HepG2 (cell line): Measurements from ENCODE around the gene IL4I1. TPM values are rescaled to one million over a fixed set of nuclear protein-coding genes. Genes with fewer than 3 reads are reported as not detected.

Experiments
- ATAC-seq: fragments of 200-7000 bp; cut with Tn5 transposase; 3 replicates; pipeline ENCODE4 v1.9.1; 2020; ENCODE audit warnings: mild to moderate bottlenecking, moderate library complexity
- BruUV-seq: library from RNA; stranded (reverse); fragments of 400-500 nt; replicated peaks from 2 replicates; lab custom pipeline; 2021; lab: Mats Ljungman, UMichigan
- CTCF ChIA-PET: fragments of 300-600 bp; formaldehyde crosslinking; extraction: SDS; loops from one replicate; lab custom pipeline; 2021; ENCODE audit warnings: low total read pairs, inconsistent platforms, low intra/inter-chr PET ratio; lab: Yijun Ruan, JAX
- POLR2A ChIA-PET: fragments of 350-600 bp; sonication (Branson Sonifier 250); formaldehyde crosslinking; loops from one replicate; lab custom pipeline; 2020; ENCODE audit warnings: antibody characterized with exemption, inconsistent platforms; lab: Yijun Ruan, JAX
- DNase-seq: peaks from one replicate; pipeline ENCODE4 v3.0.0-alpha.2; 2015; ENCODE audit warnings: low spot score
- FAIRE-seq: peaks from 3 replicates; lab custom pipeline; 2011; peaks lifted over from hg19 to GRCh38; lab: Jason Lieb, UNC
- H2AFZ ChIP-seq: one replicate; pipeline ENCODE4 v1.6.1; 2011; ENCODE audit warnings: low read length, inconsistent platforms
- H3K27ac ChIP-seq: fragments of 300-600 bp; 3 replicates; pipeline ENCODE4 v1.8.0; 2011; ENCODE audit warnings: mixed run types, mild to moderate bottlenecking, mixed read lengths, low read length, inconsistent platforms; ENCODE audit not compliant: insufficient read depth; ENCODE audit errors: extremely low read length
- H3K27me3 ChIP-seq, 2 experiments: fragments of 200-600 bp in 1 of 2; 2 replicates in 1 of 2; 3 replicates in 1 of 2; pipeline versions ENCODE4 v1.6.0 to v1.8.0; 2011; ENCODE audit warnings: low read length in 2 of 2, mild to moderate bottlenecking in 2 of 2, moderate library complexity in 2 of 2, inconsistent platforms in 1 of 2; ENCODE audit not compliant: insufficient read depth in 2 of 2, control insufficient read depth in 1 of 2
- H3K36me3 ChIP-seq, 2 experiments: fragments of 200-600 bp in 1 of 2; replicated peaks in 1 of 2; 2 replicates in 1 of 2; 3 replicates in 1 of 2; pipeline versions ENCODE4 v1.5.1 to v1.8.0; 2011; ENCODE audit warnings: low read length in 2 of 2, inconsistent platforms in 1 of 2; ENCODE audit not compliant: insufficient read depth in 2 of 2, control insufficient read depth in 1 of 2
- H3K4me1 ChIP-seq: 2 replicates; pipeline ENCODE4 v1.5.1; 2012; ENCODE audit warnings: low read length, inconsistent platforms; ENCODE audit not compliant: insufficient read depth
- H3K4me2 ChIP-seq: 2 replicates; pipeline ENCODE4 v1.6.0; 2011; ENCODE audit warnings: low read depth, low read length, inconsistent platforms
- H3K4me3 ChIP-seq, 3 experiments: fragments of 200-600 bp in 1 of 3; sonication (generic), shearing (Covaris generic) in 1 of 3; replicated peaks in 1 of 3; 2 replicates each; pipeline ENCODE4 v1.5.1; 2011 to 2016; ENCODE audit warnings: low read length in 3 of 3, inconsistent platforms in 2 of 3, low read depth in 2 of 3, mild to moderate bottlenecking in 2 of 3, control low read depth in 1 of 3, mixed read lengths in 1 of 3; ENCODE audit not compliant: insufficient read depth in 1 of 3
- H3K79me2 ChIP-seq: one replicate; pipeline ENCODE4 v1.6.1; 2011; ENCODE audit warnings: low read length, inconsistent platforms; ENCODE audit not compliant: insufficient read depth
- H3K9ac ChIP-seq: 2 replicates; pipeline ENCODE4 v1.6.0; 2011; ENCODE audit warnings: mild to moderate bottlenecking, low read depth, low read length, inconsistent platforms; ENCODE audit not compliant: insufficient read depth
- H3K9me3 ChIP-seq: 2 replicates; pipeline ENCODE4 v1.5.1; 2012; ENCODE audit warnings: mild to moderate bottlenecking, low read length
- H4K20me1 ChIP-seq: 2 replicates; pipeline ENCODE4 v1.6.0; 2011; ENCODE audit warnings: inconsistent platforms, mild to moderate bottlenecking, low read length, moderate library complexity; ENCODE audit not compliant: insufficient read depth
- ARID3A ChIP-seq: IDR thresholded peaks from 2 replicates; pipeline ENCODE4 v1.6.1; 2012; ENCODE audit warnings: low read depth, low read length, improper control_type of control experiment
- ARNT ChIP-seq: fragments of 450-650 bp; IDR thresholded peaks from 2 replicates; pipeline ENCODE4 v1.6.1; 2017
- FOXC1 ChIP-seq: sonication (generic); formaldehyde crosslinking; IDR thresholded peaks from 2 replicates; pipeline ENCODE4 v1.8.0; 2022; ENCODE audit warnings: mild to moderate bottlenecking, missing genetic modification reagents, borderline replicate concordance
- FOXO4 ChIP-seq: sonication (generic); formaldehyde crosslinking; conservative IDR thresholded peaks from 2 replicates; pipeline ENCODE4 v1.8.1; 2023; ENCODE audit warnings: missing genetic modification reagents
- MXD3 ChIP-seq: IDR thresholded peaks from 2 replicates; pipeline ENCODE4 v1.6.1; 2016; ENCODE audit warnings: mild to moderate bottlenecking, missing biosample characterization, missing genetic modification reagents
- NFIB ChIP-seq: sonication (generic); formaldehyde crosslinking; IDR thresholded peaks from 2 replicates; pipeline ENCODE4 v1.9.0; 2021; ENCODE audit warnings: missing genetic modification reagents, mild to moderate bottlenecking, borderline replicate concordance
- PBX2 ChIP-seq: IDR thresholded peaks from 2 replicates; pipeline ENCODE4 v1.6.1; 2016; ENCODE audit warnings: control low read depth
- POGZ ChIP-seq: sonication (generic); formaldehyde crosslinking; IDR thresholded peaks from 2 replicates; pipeline ENCODE4 v1.4.0; 2020; ENCODE audit warnings: mild to moderate bottlenecking, missing genetic modification reagents
- REXO4 ChIP-seq: sonication (generic); formaldehyde crosslinking; IDR thresholded peaks from 2 replicates; pipeline ENCODE4 v1.8.0; 2022; ENCODE audit warnings: missing genetic modification reagents, mild to moderate bottlenecking, borderline replicate concordance
- SIX1 ChIP-seq: sonication (generic); formaldehyde crosslinking; IDR thresholded peaks from 2 replicates; pipeline ENCODE4 v1.4.0; 2020; ENCODE audit warnings: missing genetic modification reagents, borderline replicate concordance
- TCF12 ChIP-seq, 2 experiments: fragments of 450-650 bp in 1 of 2; sonication (generic) in 1 of 2; formaldehyde crosslinking in 1 of 2; IDR thresholded peaks; 2 replicates each; pipeline versions ENCODE4 v1.6.1 to v1.8.0; 2017 to 2022; ENCODE audit warnings: antibody characterized with exemption in 1 of 2, mild to moderate bottlenecking in 1 of 2, missing genetic modification reagents in 1 of 2, moderate library complexity in 1 of 2
- ZMYM2 ChIP-seq: sonication (generic); formaldehyde crosslinking; IDR thresholded peaks from 2 replicates; pipeline ENCODE4 v1.8.0; 2022; ENCODE audit warnings: mild to moderate bottlenecking, missing genetic modification reagents
- ZNF121 ChIP-seq: sonication (generic); formaldehyde crosslinking; IDR thresholded peaks from 2 replicates; pipeline ENCODE4 v1.5.0; 2020; ENCODE audit warnings: mild to moderate bottlenecking, missing genetic modification reagents
- ZNF264 ChIP-seq: sonication (generic); formaldehyde crosslinking; IDR thresholded peaks from 2 replicates; pipeline ENCODE4 v1.4.0; 2020; ENCODE audit warnings: missing genetic modification reagents
- ZNF569 ChIP-seq: sonication (generic); formaldehyde crosslinking; IDR thresholded peaks from 2 replicates; pipeline ENCODE4 v1.5.0; 2020; ENCODE audit warnings: mild to moderate bottlenecking, missing genetic modification reagents, moderate library complexity, borderline replicate concordance
- WGBS: methylation state at CpG from one replicate; pipeline ENCODE4 v1.1.6; 2017; ENCODE audit warnings: low lambda C conversion rate; 5-methylcytosine and 5-hydroxymethylcytosine counted together
- in situ Hi-C: cut with HindIII; loops from 2 replicates; pipeline ENCODE4 v1.10.0; 2017; ENCODE audit warnings: low pct_unique_long_range_greater_than_20kb; ENCODE audit not compliant: extremely low pct_ligation_motif_present
- intact Hi-C: fragments of 100-400 bp; cut with micrococcal nuclease; formaldehyde crosslinking; loops from one replicate; pipeline ENCODE4 v1.10.0; 2022; ENCODE audit not compliant: unreplicated experiment
- polyA plus RNA-seq, 8 experiments: library from polyadenylated mRNA; depleted of rRNA in 3 of 8; stranded (reverse) in 7 of 8; unstranded in 1 of 8; fragments of >200 nt; fragmentation: Illumina TruSeq in 4 of 8; extraction: Trizol in 4 of 8; gene quantifications; 2 replicates each; pipeline versions ENCODE4 v1.2.1 to v1.2.3, GENCODE V29; 2011 to 2016; ENCODE audit warnings: low read depth in 4 of 8, missing spikeins in 1 of 8, mixed read lengths in 1 of 8; ENCODE audit not compliant: insufficient read depth in 1 of 8
- total RNA-seq, 5 experiments: library from RNA; depleted of rRNA; stranded (reverse); fragments of >200 nt; fragmentation: Illumina TruSeq; extraction: Trizol; gene quantifications; 2 replicates each; pipeline ENCODE4 v1.2.3, GENCODE V29; 2016; ENCODE audit warnings: low read depth in 1 of 5

IL4I1 gene
- total and polyA plus RNA-seq, 2 of the 13 experiments (the other 11 are each of a cell fraction or from before 2014, with no cell fraction given), result not detected

- Histone ChIP-seq H3K9ac (no peak overlapping the region), H3K27ac (no peak overlapping the region), H3K4me2 (no peak overlapping the region), H3K9me3 (no peaks in the 10 kb centered on the region), H3K36me3 (no peaks in the 10 kb centered on the region), H3K27me3 (no peaks in the 10 kb centered on the region), H3K79me2 (no peaks in the 10 kb centered on the region), H3K4me1 (peaks cover 21% of the 10 kb centered on the region), H4K20me1 (no peaks in the 10 kb centered on the region), H3K4me3 (no peak overlapping the region), H2AFZ (no peak overlapping the region)
- no peak for DNase-seq
- 78% methylated on average over 5 of the region's 5 CpGs for WGBS
- no peak for ATAC-seq
- BruUV-seq, result no TSS peak
- intact Hi-C loops (no loop called here), in situ Hi-C loops (no loop called here)
- CTCF ChIA-PET, result no interaction called here
- POLR2A ChIA-PET, result no interaction called here
- peak; percentile 78; the same call in 1 of the 2 replicates for TF ChIP-seq ZNF121 (CRISPR knock-in tag)
- no peak for TF ChIP-seq TCF12 (IDR thresholded peaks at IDR 0.05)
- no peak for TF ChIP-seq TCF12 (CRISPR knock-in tag; IDR thresholded peaks at IDR 0.05)
- FAIRE-seq, result no peak
These were observed 50.3 kb downstream of the IL4I1 start for GRCh38 chr19:49846408-49846807.

- H2AFZ ChIP-seq, result no peak overlapping the region
- ChIA-PET POLR2A (no interaction called here), CTCF (no interaction called here)
- intact Hi-C loops (no loop called here), in situ Hi-C loops (no loop called here)
- H3K79me2 ChIP-seq, result no peaks in the 10 kb centered on the region
- no peak for ATAC-seq
- H3K4me1 ChIP-seq, result peaks cover 21% of the 10 kb centered on the region
- H3K27me3 ChIP-seq, result no peaks in the 10 kb centered on the region
- H3K9me3 ChIP-seq, result no peaks in the 10 kb centered on the region
- H3K4me3 ChIP-seq, result no peak overlapping the region
- no TSS peak for BruUV-seq
- H3K9ac ChIP-seq, result no peak overlapping the region
- H4K20me1 ChIP-seq, result no peaks in the 10 kb centered on the region
- no peak overlapping the region for H3K4me2 ChIP-seq
- 85% methylated on average over 3 of the region's 3 CpGs for WGBS
- DNase-seq, result no peak
- H3K27ac ChIP-seq, result no peak overlapping the region
- FAIRE-seq, result no peak
- H3K36me3 ChIP-seq, result no peaks in the 10 kb centered on the region
- TF ChIP-seq PBX2 (CRISPR knock-in tag) (no peak), FOXC1 (CRISPR knock-in tag) (no peak), ZNF264 (CRISPR knock-in tag) (no peak), NFIB (CRISPR knock-in tag) (no peak), ARNT (no peak), FOXO4 (CRISPR knock-in tag) (no peak), POGZ (CRISPR knock-in tag) (no peak), ARID3A (no peak), SIX1 (CRISPR knock-in tag) (no peak), ZMYM2 (CRISPR knock-in tag) (no peak), ZNF569 (CRISPR knock-in tag) (no peak), REXO4 (CRISPR knock-in tag) (no peak), MXD3 (no peak)
These were observed 51.3 kb downstream of the IL4I1 start for GRCh38 chr19:49845414-49845813.
